Neural cell (in vitro differentiated cells): ENCODE data around the gene RBP5. TPM values are rescaled to one million over a fixed set of nuclear protein-coding genes. Genes with fewer than 3 reads are reported as not detected.

ENCODE experiments used
- H2AFZ ChIP-seq: fragments of 200-600, 300-800 bp; sonication (generic), shearing (Covaris generic); 2 replicates; pipeline ENCODE4 v1.6.0; 2014; ENCODE audit warnings: low read depth, mild to moderate bottlenecking, antibody characterized with exemption, low read length, moderate library complexity
- H3F3A ChIP-seq: fragments of 200-600 bp; shearing (Covaris generic); 2 replicates; pipeline ENCODE4 v1.6.1; 2016; ENCODE audit warnings: mild to moderate bottlenecking, moderate library complexity, mixed read lengths, antibody characterized with exemption, low read length; ENCODE audit not compliant: insufficient read depth, poor library complexity, severe bottlenecking
- H3K27ac ChIP-seq: fragments of 200-600, 300-800 bp; sonication (generic), shearing (Covaris generic); 2 replicates; pipeline ENCODE4 v1.5.1; 2014; ENCODE audit warnings: mild to moderate bottlenecking, low read length, moderate library complexity
- H3K27me3 ChIP-seq: fragments of 300-800, 200-600 bp; sonication (generic), shearing (Covaris generic); 2 replicates; pipeline ENCODE4 v1.6.0; 2014; ENCODE audit warnings: mild to moderate bottlenecking, low read depth, low read length, moderate library complexity; ENCODE audit not compliant: insufficient read depth
- H3K36me3 ChIP-seq: fragments of 300-800, 200-600 bp; sonication (generic), shearing (Covaris generic); 2 replicates; pipeline ENCODE4 v1.5.1; 2014; ENCODE audit warnings: mild to moderate bottlenecking, antibody characterized with exemption, low read length, moderate library complexity; ENCODE audit not compliant: insufficient read depth
- H3K4me2 ChIP-seq: fragments of 300-800, 200-600 bp; sonication (generic), shearing (Covaris generic); 2 replicates; pipeline ENCODE4 v1.6.0; 2014; ENCODE audit warnings: mild to moderate bottlenecking, low read length
- H3K4me3 ChIP-seq: fragments of 300-800, 200-600 bp; sonication (generic), shearing (Covaris generic); 2 replicates; pipeline ENCODE4 v1.5.1; 2014; ENCODE audit warnings: mild to moderate bottlenecking, low read length, moderate library complexity
- H3K79me2 ChIP-seq: fragments of 200-600 bp; shearing (Covaris generic); replicated peaks from 2 replicates; pipeline ENCODE4 v1.6.0; 2014; ENCODE audit warnings: mild to moderate bottlenecking, low read length, moderate library complexity; ENCODE audit not compliant: insufficient read depth
- H3K9ac ChIP-seq: fragments of 300-800, 200-600 bp; sonication (generic), shearing (Covaris generic); 2 replicates; pipeline ENCODE4 v1.6.1; 2016; ENCODE audit warnings: mild to moderate bottlenecking, low read length, mixed read lengths
- H3K9me2 ChIP-seq: fragments of 200-600 bp; shearing (Covaris generic); 2 replicates; pipeline ENCODE4 v1.6.1; 2016; ENCODE audit warnings: mild to moderate bottlenecking, low read length, mixed read lengths; ENCODE audit not compliant: insufficient read depth
- H3K9me3 ChIP-seq: fragments of 200-600, 300-800 bp; sonication (generic), shearing (Covaris generic); 2 replicates; pipeline ENCODE4 v1.6.1; 2016; ENCODE audit warnings: mild to moderate bottlenecking, mixed run types, low read length, moderate library complexity, mixed read lengths
- H4K20me1 ChIP-seq: fragments of 200-600 bp; shearing (Covaris generic); 2 replicates; pipeline ENCODE4 v1.6.1; 2016; ENCODE audit warnings: mild to moderate bottlenecking, mixed run types; ENCODE audit not compliant: insufficient read depth
- EP300 ChIP-seq: fragments of 450-650 bp; conservative IDR thresholded peaks from 2 replicates; pipeline ENCODE4 v1.6.1; 2014; ENCODE audit warnings: antibody characterized with exemption, mild to moderate bottlenecking, moderate library complexity; ENCODE audit not compliant: poor library complexity, severe bottlenecking
- EZH2 ChIP-seq: fragments of 200-600, 300-800 bp; shearing (Covaris generic), sonication (generic); IDR thresholded peaks from 2 replicates; pipeline ENCODE4 v1.6.1; 2014; ENCODE audit warnings: antibody characterized with exemption, low read length, borderline replicate concordance, mild to moderate bottlenecking; ENCODE audit not compliant: insufficient read depth, poor library complexity, severe bottlenecking
- MXI1 ChIP-seq: fragments of 450-650 bp; conservative IDR thresholded peaks from 2 replicates; pipeline ENCODE4 v1.6.1; 2014; ENCODE audit warnings: antibody characterized with exemption, mild to moderate bottlenecking; ENCODE audit not compliant: poor library complexity, severe bottlenecking
- POLR2AphosphoS5 ChIP-seq: IDR thresholded peaks from 2 replicates; pipeline ENCODE4 v1.6.1; 2012
- RAD21 ChIP-seq: fragments of 450-650 bp; conservative IDR thresholded peaks from 2 replicates; pipeline ENCODE4 v1.6.1; 2014; ENCODE audit warnings: antibody characterized with exemption, mild to moderate bottlenecking, moderate library complexity
- SMC3 ChIP-seq: fragments of 450-650 bp; conservative IDR thresholded peaks from 2 replicates; pipeline ENCODE4 v1.6.1; 2014; ENCODE audit warnings: antibody characterized with exemption, mild to moderate bottlenecking, moderate library complexity; ENCODE audit not compliant: poor library complexity
- TAF1 ChIP-seq: IDR thresholded peaks from 2 replicates; pipeline ENCODE4 v1.6.1; 2012; ENCODE audit warnings: low read depth
- polyA plus RNA-seq: library from polyadenylated mRNA; depleted of rRNA; stranded (reverse); fragments of >200 nt; gene quantifications from 2 replicates; pipeline ENCODE4 v1.2.3, GENCODE V29; 2014
- TF ChIP-seq, protein P1 (sequence below): IDR thresholded peaks from 2 replicates; pipeline ENCODE4 v1.6.1; 2012; ENCODE audit warnings: borderline replicate concordance
- TF ChIP-seq, protein P2 (sequence below): fragments of 450-650 bp; IDR thresholded peaks from 2 replicates; pipeline ENCODE4 v1.5.1; 2014; ENCODE audit warnings: antibody characterized with exemption, mild to moderate bottlenecking, moderate library complexity; ENCODE audit not compliant: poor library complexity, severe bottlenecking

Gene RBP5
- polyA plus RNA-seq, 1 donor from 2014 or later: 1.9 TPM

DNA sequence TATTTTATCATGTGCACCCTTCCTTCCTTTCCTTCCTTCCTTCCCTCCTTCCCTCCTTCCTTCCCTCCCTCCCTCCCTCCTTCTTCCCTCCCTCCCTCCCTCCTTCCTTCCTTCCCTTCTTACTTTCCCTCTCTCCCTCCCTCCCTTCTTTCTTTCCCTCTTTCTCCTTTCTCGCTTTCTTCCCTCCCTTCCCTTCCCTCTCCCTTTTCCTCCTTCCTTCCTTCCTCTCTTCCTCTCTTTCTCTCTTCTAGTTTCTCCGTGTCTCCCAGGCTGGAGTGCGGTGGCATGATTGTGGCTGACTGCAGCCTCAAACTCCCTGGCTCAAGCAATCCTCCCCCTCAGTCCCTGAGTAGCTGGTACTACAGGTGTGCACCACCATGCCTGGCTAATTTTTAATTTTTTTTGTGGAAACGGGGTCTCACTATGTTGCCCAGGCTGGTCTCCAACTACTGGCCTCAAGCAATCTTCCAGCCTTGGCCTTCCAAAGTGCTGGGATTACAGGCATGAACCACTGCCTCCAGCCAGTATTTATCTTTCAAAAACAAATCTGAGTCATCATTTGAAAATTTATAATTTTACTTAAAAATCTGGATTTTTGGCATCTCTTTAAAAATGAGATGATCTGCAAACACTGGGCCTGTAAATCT, 27.5 kb downstream of the RBP5 start:
- Histone ChIP-seq H3K4me3 (no peak overlapping the region), H3K9ac (no peak overlapping the region), H3K4me2 (no peak overlapping the region)

DNA sequence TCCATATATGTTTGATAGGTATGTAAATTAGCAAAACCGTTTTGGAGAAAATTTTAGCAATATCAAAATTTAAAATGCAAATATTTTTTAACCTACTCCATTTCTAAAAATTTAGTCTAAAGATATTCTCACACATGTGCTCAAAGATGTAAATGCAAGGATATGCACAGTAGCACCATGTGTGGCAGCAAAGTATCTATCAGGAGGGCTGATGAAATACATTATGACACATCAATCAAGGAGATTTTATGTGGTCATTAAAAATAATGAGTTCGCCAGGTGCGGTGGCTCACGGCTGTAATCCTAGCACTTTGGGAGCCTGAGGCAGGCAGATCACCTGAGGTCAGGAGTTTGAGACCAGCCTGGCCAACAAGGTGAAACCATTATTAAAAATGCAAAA, 28.4 kb downstream of the RBP5 start:
- Histone ChIP-seq H3K9me3 (no peaks in the 10 kb centered on the region), H3K27ac (no peak overlapping the region), H3F3A (no peaks in the 10 kb centered on the region), H3K4me2 (no peak overlapping the region), H3K27me3 (no peaks in the 10 kb centered on the region), H2AFZ (no peak overlapping the region), H3K79me2 (no peaks in the 10 kb centered on the region), H3K9me2 (no peaks in the 10 kb centered on the region), H3K36me3 (no peaks in the 10 kb centered on the region), H3K4me3 (no peak overlapping the region), H3K9ac (no peak overlapping the region), H4K20me1 (no peaks in the 10 kb centered on the region)
- TF ChIP-seq SMC3 (no peak), MXI1 (no peak), RAD21 (no peak), EP300 (no peak)
- TF ChIP-seq, protein P1, sequence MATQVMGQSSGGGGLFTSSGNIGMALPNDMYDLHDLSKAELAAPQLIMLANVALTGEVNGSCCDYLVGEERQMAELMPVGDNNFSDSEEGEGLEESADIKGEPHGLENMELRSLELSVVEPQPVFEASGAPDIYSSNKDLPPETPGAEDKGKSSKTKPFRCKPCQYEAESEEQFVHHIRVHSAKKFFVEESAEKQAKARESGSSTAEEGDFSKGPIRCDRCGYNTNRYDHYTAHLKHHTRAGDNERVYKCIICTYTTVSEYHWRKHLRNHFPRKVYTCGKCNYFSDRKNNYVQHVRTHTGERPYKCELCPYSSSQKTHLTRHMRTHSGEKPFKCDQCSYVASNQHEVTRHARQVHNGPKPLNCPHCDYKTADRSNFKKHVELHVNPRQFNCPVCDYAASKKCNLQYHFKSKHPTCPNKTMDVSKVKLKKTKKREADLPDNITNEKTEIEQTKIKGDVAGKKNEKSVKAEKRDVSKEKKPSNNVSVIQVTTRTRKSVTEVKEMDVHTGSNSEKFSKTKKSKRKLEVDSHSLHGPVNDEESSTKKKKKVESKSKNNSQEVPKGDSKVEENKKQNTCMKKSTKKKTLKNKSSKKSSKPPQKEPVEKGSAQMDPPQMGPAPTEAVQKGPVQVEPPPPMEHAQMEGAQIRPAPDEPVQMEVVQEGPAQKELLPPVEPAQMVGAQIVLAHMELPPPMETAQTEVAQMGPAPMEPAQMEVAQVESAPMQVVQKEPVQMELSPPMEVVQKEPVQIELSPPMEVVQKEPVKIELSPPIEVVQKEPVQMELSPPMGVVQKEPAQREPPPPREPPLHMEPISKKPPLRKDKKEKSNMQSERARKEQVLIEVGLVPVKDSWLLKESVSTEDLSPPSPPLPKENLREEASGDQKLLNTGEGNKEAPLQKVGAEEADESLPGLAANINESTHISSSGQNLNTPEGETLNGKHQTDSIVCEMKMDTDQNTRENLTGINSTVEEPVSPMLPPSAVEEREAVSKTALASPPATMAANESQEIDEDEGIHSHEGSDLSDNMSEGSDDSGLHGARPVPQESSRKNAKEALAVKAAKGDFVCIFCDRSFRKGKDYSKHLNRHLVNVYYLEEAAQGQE: no peak

More for the DNA sequence above, 27.5 kb downstream of the RBP5 start:
- no peaks in the 10 kb centered on the region for H3K9me3 ChIP-seq
- H3K79me2 ChIP-seq: no peaks in the 10 kb centered on the region
- H3K27me3 ChIP-seq: no peaks in the 10 kb centered on the region
- no peak overlapping the region for H2AFZ ChIP-seq
- H3K9me2 ChIP-seq: no peaks in the 10 kb centered on the region
- no peaks in the 10 kb centered on the region for H3K36me3 ChIP-seq
- no peaks in the 10 kb centered on the region for H4K20me1 ChIP-seq
- TF ChIP-seq POLR2AphosphoS5 (no peak), EP300 (no peak), SMC3 (no peak), EZH2 (no peak), MXI1 (no peak), RAD21 (no peak), TAF1 (no peak)
- TF ChIP-seq, protein P2, sequence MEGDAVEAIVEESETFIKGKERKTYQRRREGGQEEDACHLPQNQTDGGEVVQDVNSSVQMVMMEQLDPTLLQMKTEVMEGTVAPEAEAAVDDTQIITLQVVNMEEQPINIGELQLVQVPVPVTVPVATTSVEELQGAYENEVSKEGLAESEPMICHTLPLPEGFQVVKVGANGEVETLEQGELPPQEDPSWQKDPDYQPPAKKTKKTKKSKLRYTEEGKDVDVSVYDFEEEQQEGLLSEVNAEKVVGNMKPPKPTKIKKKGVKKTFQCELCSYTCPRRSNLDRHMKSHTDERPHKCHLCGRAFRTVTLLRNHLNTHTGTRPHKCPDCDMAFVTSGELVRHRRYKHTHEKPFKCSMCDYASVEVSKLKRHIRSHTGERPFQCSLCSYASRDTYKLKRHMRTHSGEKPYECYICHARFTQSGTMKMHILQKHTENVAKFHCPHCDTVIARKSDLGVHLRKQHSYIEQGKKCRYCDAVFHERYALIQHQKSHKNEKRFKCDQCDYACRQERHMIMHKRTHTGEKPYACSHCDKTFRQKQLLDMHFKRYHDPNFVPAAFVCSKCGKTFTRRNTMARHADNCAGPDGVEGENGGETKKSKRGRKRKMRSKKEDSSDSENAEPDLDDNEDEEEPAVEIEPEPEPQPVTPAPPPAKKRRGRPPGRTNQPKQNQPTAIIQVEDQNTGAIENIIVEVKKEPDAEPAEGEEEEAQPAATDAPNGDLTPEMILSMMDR: no peak
- TF ChIP-seq, protein P1: no peak
- no peaks in the 10 kb centered on the region for H3F3A ChIP-seq
- no peak overlapping the region for H3K27ac ChIP-seq
